ENCODE data around the gene NFASC.
A peak's percentile ranks its signal among the peaks of the same experiment; 100 is the strongest.

Gene NFASC

GRCh38 chr1:205041998-205042910, 171.6 kb downstream of the NFASC start:
- DNase-seq (ENCODE audit: low spot score): no peak

DNA sequence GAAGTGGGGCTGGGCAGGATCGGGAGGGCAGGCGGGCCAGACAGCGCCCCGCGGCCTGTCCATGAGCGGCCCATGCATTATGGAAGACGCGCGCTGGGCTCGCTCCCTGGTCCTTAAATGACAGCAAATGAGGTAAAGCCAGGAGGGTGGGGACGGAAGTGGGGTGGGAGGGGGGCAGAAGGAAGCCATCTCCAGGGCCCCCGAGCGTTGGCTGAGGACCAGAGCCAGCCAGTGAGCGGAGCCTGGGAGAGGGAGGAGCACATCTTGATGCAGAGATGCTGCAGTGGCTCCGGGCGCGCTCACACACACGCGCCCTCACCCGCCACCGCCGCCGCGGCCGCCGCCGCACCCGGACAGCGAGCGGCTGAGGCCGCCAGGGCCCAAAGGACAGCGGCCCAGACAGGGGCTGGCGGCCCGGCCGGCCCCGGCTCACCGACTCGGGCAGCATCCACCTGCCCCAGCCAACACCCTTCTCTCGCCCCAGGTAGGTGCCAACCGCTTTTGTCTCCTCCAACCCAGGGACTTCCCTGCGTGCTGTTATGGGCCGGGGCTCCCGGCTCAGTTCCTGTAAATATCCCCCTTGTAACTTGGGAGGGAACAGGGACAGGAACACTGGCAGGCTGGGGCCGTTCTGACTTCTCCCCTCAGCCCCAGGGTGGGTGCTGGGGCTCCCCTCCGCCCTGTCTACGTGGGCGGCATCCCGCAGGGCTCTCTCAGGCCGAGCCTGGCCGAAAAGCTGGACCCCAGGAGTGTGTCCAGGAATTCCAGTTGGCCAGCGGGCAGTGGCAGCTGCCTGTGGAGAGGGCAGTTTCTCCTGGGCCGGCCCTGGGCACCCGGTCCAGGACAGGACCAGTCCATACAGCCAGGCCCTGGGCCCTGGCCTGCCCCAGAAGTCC, 172.5 kb downstream of the NFASC start, which contains the start of gene CNTN2:
CNTN2 (plus strand) TSS at position 302 of the 896 bp plus-strand sequence. CDS start 9,974 bp downstream, outside the sequence.
- DNase-seq (ENCODE audit: low spot score): no peak

DNA sequence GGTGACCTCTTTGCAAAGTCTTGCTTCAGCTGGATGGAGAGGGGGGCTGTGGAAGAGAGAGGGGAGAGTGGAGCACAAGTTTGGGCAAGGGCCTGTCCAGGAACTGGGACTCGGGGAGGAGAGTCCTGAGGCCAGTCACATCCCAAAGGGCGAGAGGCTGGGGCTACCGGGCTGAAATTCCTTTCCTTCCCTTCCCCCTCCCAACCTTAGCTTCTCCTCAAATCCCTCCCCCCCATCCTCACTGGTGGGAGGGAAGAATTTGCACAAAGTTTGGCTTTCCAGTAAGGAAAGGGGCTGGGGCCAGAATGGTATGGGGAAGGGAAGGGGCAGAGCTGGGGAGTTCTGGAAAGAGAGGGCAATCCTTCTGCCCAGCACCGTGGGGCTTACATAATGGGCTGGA, 173.2 kb downstream of the NFASC start:
- no peak for DNase-seq (ENCODE audit: low spot score)

- DNase-seq (ENCODE audit: low spot score): no peak
These were observed 174.1 kb downstream of the NFASC start for GRCh38 chr1:205044741-205045140.

- DNase-seq (ENCODE audit: low spot score): no peak
These were observed 174.5 kb downstream of the NFASC start for GRCh38 chr1:205045146-205045545.

- no peak for DNase-seq (ENCODE audit: low spot score)
These were observed 176.2 kb downstream of the NFASC start for GRCh38 chr1:205046870-205047269.

- no peak for DNase-seq (ENCODE audit: low spot score)
These were observed 177.1 kb downstream of the NFASC start for GRCh38 chr1:205047764-205048231.

DNA sequence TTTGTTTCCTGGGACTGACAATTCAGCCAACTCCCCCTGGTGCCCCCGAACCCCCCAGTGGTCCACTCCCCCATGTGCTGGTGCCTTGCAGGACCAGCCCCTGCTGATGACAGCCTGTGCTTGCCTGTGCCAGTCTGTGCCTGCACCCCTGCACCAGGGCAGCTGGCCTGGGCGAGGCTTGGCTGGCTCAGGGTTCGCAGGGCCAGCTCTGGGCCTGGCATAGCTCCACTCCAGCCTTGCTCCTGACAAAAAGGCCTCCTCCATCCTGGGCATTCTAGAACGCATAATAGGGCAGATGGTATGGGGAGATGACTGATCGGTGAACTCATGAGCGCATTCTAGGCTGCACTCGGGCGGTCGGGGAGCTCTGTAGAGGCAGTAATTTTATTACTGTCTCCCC, 177.7 kb downstream of the NFASC start:
- no peak for DNase-seq (ENCODE audit: low spot score)

GRCh38 chr1:205049479-205049878, 178.8 kb downstream of the NFASC start:
- no peak for DNase-seq (ENCODE audit: low spot score)

DNA sequence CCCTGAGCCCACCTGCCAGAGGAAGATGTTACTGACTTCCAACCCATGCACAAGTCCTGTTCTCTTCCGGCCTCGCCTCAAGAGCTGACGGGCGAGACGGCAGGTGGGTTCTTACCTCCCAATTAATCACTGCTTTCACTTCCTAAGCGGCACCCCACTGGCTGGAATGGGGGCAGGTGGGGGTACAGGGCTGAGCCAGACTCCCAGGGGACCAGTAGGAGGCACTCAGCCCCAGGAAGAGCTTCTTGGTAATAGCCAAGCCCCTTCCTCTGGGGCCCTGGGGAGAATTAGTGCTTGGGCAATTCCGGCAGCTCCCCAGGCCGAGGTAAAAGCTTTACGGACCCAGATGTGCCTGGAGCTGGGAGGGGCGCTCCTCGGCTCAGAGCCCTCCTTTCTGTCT, 182.0 kb downstream of the NFASC start:
- DNase-seq (ENCODE audit: low spot score): no peak

- no peak for DNase-seq (ENCODE audit: low spot score)
These were observed 182.6 kb downstream of the NFASC start for GRCh38 chr1:205053296-205053695.

- DNase-seq (ENCODE audit: low spot score): no peak
These were observed 183.4 kb downstream of the NFASC start for GRCh38 chr1:205054013-205054412.

DNA sequence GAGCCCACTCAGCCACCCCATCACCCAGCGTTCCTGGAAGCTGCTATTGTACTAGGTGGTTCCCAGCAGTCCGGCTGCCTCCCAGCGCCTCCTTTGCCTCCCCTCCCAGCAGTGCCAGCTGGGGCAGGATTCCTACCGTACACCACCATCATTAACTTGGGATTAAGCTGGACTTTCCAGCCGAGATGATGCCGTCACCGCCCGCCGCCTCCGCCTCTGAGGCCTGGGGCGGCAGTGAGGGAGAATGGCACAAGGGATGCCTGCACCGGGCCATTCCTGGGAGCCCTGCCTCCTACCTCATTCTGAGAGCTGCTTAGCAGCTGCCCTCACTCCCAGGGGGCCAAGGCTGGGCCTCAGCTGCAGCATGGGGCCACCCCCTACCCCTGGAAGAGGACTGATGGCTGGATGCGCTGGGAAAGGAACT, 185.5 kb downstream of the NFASC start:
- no peak for DNase-seq (ENCODE audit: low spot score)

GRCh38 chr1:205056956-205057568, 186.4 kb downstream of the NFASC start:
- DNase-seq (ENCODE audit: low spot score): no peak

DNA sequence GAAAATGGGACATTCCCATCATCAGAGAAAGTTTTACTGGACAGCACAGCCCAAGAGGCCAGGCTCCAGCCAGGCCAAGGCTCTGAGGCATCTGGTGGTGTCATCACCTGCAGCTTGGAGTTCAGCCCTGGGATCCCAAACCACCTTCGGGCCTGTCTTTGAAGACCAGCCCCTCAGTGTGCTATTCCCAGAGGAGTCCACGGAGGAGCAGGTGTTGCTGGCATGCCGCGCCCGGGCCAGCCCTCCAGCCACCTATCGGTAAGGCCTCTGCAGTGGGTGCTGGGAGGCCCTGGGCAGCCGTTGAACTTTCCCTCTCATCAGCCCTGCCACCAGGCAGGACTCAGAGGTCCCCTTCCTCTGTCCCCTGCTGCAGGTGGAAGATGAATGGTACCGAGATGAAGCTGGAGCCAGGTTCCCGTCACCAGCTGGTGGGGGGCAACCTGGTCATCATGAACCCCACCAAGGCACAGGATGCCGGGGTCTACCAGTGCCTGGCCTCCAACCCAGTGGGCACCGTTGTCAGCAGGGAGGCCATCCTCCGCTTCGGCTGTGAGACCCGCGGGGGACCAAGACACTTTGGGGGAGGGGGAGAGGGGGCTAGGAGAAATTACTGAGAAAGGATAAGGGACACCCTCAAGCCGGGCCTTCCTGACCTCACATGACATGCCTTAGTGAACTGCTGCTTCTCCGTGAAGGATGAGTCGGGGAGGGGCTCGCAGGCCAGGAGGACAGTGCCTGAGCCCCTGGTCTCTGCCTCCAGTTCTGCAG, 187.3 kb downstream of the NFASC start:
- no peak for DNase-seq (ENCODE audit: low spot score)

DNA sequence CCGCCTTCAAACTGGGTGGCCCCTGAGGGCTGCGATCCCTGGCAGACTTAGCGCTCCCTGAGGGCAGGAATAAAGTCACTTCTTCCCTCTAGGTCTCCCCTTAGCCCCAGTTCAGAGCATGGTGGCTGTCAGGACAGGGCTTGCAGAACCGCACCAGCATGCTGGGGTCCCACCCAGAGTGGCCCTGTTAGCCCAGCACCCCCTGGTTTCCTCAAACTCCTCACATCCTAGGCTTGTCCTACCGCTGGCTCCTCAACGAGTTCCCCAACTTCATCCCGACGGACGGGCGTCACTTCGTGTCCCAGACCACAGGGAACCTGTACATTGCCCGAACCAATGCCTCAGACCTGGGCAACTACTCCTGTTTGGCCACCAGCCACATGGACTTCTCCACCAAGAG, 188.2 kb downstream of the NFASC start:
- no peak for DNase-seq (ENCODE audit: low spot score)

DNA sequence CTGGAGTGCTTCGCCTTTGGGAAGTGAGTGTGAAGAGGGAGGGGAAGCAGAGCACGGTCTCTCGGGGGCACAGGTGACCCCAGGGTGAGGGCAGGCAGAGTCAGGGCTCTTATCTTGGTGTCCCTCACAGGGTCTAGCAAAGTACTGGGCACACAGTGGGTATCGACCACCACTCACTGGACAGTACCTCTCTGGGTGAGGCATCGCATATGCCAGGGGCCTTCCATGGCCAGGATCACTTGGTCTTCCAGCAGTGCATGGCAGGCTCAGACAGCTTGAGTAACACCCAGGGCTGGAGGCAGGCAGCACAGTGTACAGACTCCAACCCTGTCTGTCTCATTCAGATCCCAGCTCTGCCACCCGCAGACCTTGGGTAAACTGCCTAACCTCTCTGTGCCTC, 189.0 kb downstream of the NFASC start:
- DNase-seq (ENCODE audit: low spot score): no peak

DNA sequence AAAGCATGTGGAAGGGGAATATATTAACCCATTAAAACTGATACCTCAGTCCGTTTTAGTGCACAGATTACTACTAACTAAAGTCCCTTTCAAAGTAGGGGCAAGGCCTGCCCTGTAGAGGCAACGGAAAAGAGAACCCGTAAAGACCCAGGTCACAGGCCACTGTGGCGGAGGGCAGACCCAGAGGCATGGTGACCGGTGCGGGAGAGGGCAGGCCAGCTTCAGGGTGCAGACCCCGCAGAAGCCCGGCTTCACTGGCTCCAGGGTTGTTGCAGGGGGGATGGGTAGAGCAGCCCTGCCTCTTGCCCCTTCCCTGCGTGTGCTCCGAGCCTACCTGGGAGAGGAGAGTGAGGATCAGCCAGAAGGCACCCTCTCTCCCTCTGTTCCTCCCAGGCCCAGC, 190.1 kb downstream of the NFASC start:
- no peak for DNase-seq (ENCODE audit: low spot score)

DNA sequence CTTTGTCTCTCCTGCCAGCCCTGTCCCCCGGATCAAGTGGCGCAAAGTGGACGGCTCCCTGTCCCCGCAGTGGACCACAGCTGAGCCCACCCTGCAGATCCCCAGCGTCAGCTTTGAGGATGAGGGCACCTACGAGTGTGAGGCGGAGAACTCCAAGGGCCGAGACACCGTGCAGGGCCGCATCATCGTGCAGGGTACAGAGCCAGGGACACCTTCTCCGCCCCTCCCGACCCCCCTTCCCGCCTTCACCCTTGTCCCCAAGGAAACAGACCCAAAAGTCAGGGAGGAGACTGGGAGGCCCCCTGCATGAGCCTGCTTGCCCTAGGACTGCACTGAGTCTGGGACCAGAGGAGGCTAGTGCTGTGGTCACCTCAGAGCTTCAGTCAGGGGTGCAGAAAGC, 190.6 kb downstream of the NFASC start:
- no peak for DNase-seq (ENCODE audit: low spot score)

DNA sequence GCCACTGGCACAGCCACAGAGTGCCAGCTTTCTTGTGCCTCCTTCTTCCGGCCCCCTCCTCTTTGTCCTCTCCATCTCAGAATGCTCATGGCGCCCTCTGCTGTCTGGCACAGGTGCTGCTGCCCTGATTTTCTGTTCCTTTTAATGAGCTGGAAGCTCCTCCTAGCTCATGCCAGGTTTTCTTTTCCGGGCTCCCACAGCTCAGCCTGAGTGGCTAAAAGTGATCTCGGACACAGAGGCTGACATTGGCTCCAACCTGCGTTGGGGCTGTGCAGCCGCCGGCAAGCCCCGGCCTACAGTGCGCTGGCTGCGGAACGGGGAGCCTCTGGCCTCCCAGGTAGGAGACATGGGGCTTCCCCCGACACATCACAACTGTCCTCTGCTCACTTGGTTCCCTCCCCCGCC, 191.0 kb downstream of the NFASC start:
- DNase-seq (ENCODE audit: low spot score): peak; percentile 43

GRCh38 chr1:205062319-205062718, 191.7 kb downstream of the NFASC start:
- no peak for DNase-seq (ENCODE audit: low spot score)
